H1 (cell line): ENCODE measurements around the gene CHRNA3. TPM values are rescaled to one million over a fixed set of nuclear protein-coding genes. Genes with fewer than 3 reads are reported as not detected.

Source experiments
- CBX8 ChIP-seq: fragments of 300-800, 300-1000 bp; sonication (generic); IDR thresholded peaks from 2 replicates; pipeline ENCODE4 v1.7.1; 2016; ENCODE audit warnings: low read depth, low read length, borderline replicate concordance
- CHD7 ChIP-seq: fragments of 300-600 bp; sonication (generic); IDR thresholded peaks from 2 replicates; pipeline ENCODE4 v1.7.1; 2012; ENCODE audit warnings: low read length, moderate library complexity, mild to moderate bottlenecking, inconsistent platforms; ENCODE audit not compliant: insufficient replicate concordance
- EP300 ChIP-seq, 2 experiments: IDR thresholded peaks; 1 replicate in 1 of 2; 2 replicates in 1 of 2; pipeline ENCODE4 v1.6.1; 2011 to 2012; ENCODE audit warnings: low read depth in 2 of 2, low read length in 2 of 2, mild to moderate bottlenecking in 2 of 2, borderline replicate concordance in 1 of 2, inconsistent platforms in 1 of 2, moderate library complexity in 1 of 2
- KDM1A ChIP-seq: fragments of 200-600, 300-600 bp; sonication (generic); IDR thresholded peaks from 2 replicates; pipeline ENCODE4 v1.7.1; 2016; ENCODE audit warnings: mild to moderate bottlenecking, low read length, borderline replicate concordance
- MAFK ChIP-seq: IDR thresholded peaks from 2 replicates; pipeline ENCODE4 v1.6.1; 2012; ENCODE audit warnings: low read depth, mild to moderate bottlenecking, improper control_type of control experiment, low read length
- SIN3A ChIP-seq, 2 experiments: IDR thresholded peaks in 1 of 2; conservative IDR thresholded peaks in 1 of 2; 2 replicates each; pipeline ENCODE4 v1.6.1; 2011 to 2012; ENCODE audit warnings: low read length in 2 of 2, improper control_type of control experiment in 1 of 2, low read depth in 1 of 2, mild to moderate bottlenecking in 1 of 2
- SP4 ChIP-seq: IDR thresholded peaks from 2 replicates; pipeline ENCODE4 v1.6.1; 2012; ENCODE audit warnings: low read length, inconsistent platforms
- polyA plus RNA-seq, 7 experiments: library from polyadenylated mRNA; depleted of rRNA in 3 of 7; stranded (reverse) in 5 of 7; unstranded in 2 of 7; fragments of >200 nt in 5 of 7; fragments of 200-250 nt in 2 of 7; gene quantifications; 1 replicate in 5 of 7; 2 replicates in 1 of 7; 4 replicates in 1 of 7; pipeline versions ENCODE4 v1.2.1 to v1.2.3, GENCODE V29; 2011 to 2013; ENCODE audit warnings: missing spikeins in 2 of 7, mixed read lengths in 2 of 7
- total RNA-seq: library from RNA; stranded (reverse); fragmentation: NEBNext Ultra II Directional; extraction: Animal tissue kit (Norgen Biotek cat#: 25700); gene quantifications from 2 replicates; pipeline ENCODE4 v1.2.1, GENCODE V29; 2021
- TF ChIP-seq, protein P1 (sequence below): IDR thresholded peaks from 2 replicates; pipeline ENCODE4 v1.6.1; 2012; ENCODE audit warnings: low read length, inconsistent platforms

CHRNA3 gene
- total and polyA plus RNA-seq, 2 of the 8 experiments (the other 6 are each of a cell fraction or from before 2014, with no cell fraction given): 2.1 to 4.7 TPM

DNA sequence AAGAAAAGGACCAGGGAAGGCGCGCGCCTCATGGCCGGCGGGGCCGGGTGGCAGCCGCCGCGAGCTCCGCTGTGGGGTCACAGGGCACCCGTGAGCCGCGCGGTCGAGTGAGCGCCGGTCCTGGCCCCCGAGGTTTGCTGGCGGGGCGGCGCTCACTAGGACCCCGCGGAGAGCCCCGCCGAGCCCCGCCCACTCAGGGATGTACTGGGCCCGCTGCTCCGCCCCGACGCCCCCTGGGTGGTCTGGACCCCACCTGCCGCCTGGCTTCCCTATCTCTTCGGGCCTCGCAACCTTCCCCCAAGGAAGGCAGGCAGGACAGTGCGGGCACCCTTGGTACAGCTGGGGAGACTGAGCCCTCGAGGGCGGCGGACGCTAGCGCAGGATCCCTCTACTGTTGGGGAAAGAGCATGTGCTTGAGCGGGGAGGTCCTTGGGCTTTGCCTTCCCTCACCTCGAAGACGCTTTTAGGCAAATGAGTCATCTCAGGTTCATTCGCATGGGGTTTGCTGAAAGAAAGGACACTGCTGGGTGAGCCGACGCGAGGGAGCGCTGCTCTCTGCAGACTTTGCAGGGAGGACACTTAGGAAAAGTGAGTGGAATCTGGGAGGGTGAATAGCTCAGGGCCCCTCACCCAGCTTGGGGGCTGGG, 20.4 kb upstream of the CHRNA3 start, which contains the start of gene CHRNB4 (continued):
- TF ChIP-seq CHD7 (no peak), MAFK (no peak), SP4 (peak; percentile 37; the same call in 1 of the 2 replicates), EP300 (IDR thresholded peaks at IDR 0.05; ENCODE audit: borderline replicate concordance in 1 of 2, low read depth in 2 of 2, low read length in 2 of 2) (no peak), CBX8 (no peak), KDM1A (0 out of 2 replicates have a peak, but pooled peaks have one; percentile 12), SIN3A (conservative IDR thresholded peaks at IDR 0.05 in 1 of 2, IDR thresholded peaks at IDR 0.05 in 1 of 2; ENCODE audit: low read depth in 1 of 2, low read length in 2 of 2) (0 out of 4 replicates have a peak, but pooled peaks of 1 of the 2 experiments have one; percentile 14)
- TF ChIP-seq, protein P1, sequence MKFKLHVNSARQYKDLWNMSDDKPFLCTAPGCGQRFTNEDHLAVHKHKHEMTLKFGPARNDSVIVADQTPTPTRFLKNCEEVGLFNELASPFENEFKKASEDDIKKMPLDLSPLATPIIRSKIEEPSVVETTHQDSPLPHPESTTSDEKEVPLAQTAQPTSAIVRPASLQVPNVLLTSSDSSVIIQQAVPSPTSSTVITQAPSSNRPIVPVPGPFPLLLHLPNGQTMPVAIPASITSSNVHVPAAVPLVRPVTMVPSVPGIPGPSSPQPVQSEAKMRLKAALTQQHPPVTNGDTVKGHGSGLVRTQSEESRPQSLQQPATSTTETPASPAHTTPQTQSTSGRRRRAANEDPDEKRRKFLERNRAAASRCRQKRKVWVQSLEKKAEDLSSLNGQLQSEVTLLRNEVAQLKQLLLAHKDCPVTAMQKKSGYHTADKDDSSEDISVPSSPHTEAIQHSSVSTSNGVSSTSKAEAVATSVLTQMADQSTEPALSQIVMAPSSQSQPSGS: no peak
